GM19468 (cell line): ENCODE measurements around the gene C4A.
"Not testable (repeated sequence)": the region's sequence is repeated elsewhere in the genome, so short reads cannot be mapped to it uniquely, and the experiment has no call there.

Experiments
- ATAC-seq: cut with Tn5 transposase; IDR thresholded peaks from one replicate; pipeline ENCODE4 v1.9.1; 2021; ENCODE audit warnings: mild to moderate bottlenecking, moderate library complexity, moderate number of reproducible peaks; ENCODE audit not compliant: unreplicated experiment; ENCODE audit errors: extremely low read depth

Gene C4A

GRCh38 chr6:32047084-32047478, 65.2 kb downstream of the C4A start:
- ATAC-seq, result no peak

GRCh38 chr6:32047539-32047854, 65.6 kb downstream of the C4A start:
- no peak for ATAC-seq

GRCh38 chr6:32047855-32048766, 66.3 kb downstream of the C4A start:
- ATAC-seq, result no peak

DNA sequence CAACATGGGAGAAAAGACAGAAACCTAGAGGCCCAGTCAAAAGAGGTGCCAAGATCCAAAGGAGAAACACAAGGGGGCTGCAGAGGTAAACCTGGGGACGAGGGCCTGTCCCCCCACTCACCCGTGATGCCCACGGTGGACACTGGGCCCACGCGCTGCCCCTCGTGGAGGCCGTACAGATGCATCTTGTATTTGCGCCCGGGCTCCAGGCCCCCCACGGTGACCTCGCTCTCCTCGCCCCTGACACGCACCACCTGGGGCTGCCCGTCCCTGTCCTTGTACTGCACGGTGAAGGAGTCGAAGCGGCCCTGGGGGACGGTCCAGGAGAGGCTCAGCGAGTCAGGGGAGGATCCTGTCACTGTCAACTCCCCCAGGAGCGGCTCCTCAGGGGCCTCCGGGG, 67.3 kb downstream of the C4A start:
- not testable (repeated sequence) for ATAC-seq

- ATAC-seq, result not testable (repeated sequence)
Observed at GRCh38 chr6:32049736-32050135, 67.9 kb downstream of the C4A start.

GRCh38 chr6:32050562-32050961, 68.7 kb downstream of the C4A start:
- ATAC-seq, result no peak
